ENCODE data around the gene HK1.

The HK1 gene

GRCh38 chr10:69352569-69353264 lies 74.4 kb downstream of the HK1 start:
- no peak for TF ChIP-seq CTCF (IDR thresholded peaks at IDR 0.05)
- Histone ChIP-seq H3K4me2 (ENCODE audit: low read length) (no peak overlapping the region), H3K9ac (no peak overlapping the region), H3K27me3 (ENCODE audit: control insufficient read depth, insufficient read depth, low read length) (no peaks in the 10 kb centered on the region), H3K4me3 (ENCODE audit: low read depth, low read length) (no peak overlapping the region), H3K36me3 (ENCODE audit: control insufficient read depth, insufficient read depth, low read length) (no peaks in the 10 kb centered on the region), H3K79me2 (peaks cover 22% of the 10 kb centered on the region), H3K27ac (no peak overlapping the region), H2AFZ (no peak overlapping the region), H3K9me3 (ENCODE audit: control insufficient read depth, low read length) (no peaks in the 10 kb centered on the region), H3K4me1 (no peaks in the 10 kb centered on the region)

GRCh38 chr10:69353977-69354635 lies 75.8 kb downstream of the HK1 start:
- no peak overlapping the region for H3K27ac ChIP-seq
- no peak for TF ChIP-seq CTCF (IDR thresholded peaks at IDR 0.05)

GRCh38 chr10:69356187-69356586 lies 77.9 kb downstream of the HK1 start:
- peaks cover 10% of the 10 kb centered on the region for H3K79me2 ChIP-seq
- H3K4me1 ChIP-seq, result no peaks in the 10 kb centered on the region
- no peak overlapping the region for H2AFZ ChIP-seq
- H3K9me3 ChIP-seq (ENCODE audit: control insufficient read depth, low read length), result no peaks in the 10 kb centered on the region
- no peak for TF ChIP-seq CTCF (IDR thresholded peaks at IDR 0.05)
- no peaks in the 10 kb centered on the region for H3K36me3 ChIP-seq (ENCODE audit: control insufficient read depth, insufficient read depth, low read length)
- H3K4me2 ChIP-seq (ENCODE audit: low read length), result no peak overlapping the region
- no peaks in the 10 kb centered on the region for H3K27me3 ChIP-seq (ENCODE audit: control insufficient read depth, insufficient read depth, low read length)
- H3K4me3 ChIP-seq (ENCODE audit: low read depth, low read length), result no peak overlapping the region
- no peak overlapping the region for H3K9ac ChIP-seq
- no peak overlapping the region for H3K27ac ChIP-seq

More at GRCh38 chr10:69353977-69354635, 75.8 kb downstream of the HK1 start:
- Histone ChIP-seq H3K4me2 (ENCODE audit: low read length) (no peak overlapping the region), H3K27me3 (ENCODE audit: control insufficient read depth, insufficient read depth, low read length) (no peaks in the 10 kb centered on the region), H2AFZ (no peak overlapping the region), H3K36me3 (ENCODE audit: control insufficient read depth, insufficient read depth, low read length) (no peaks in the 10 kb centered on the region), H3K4me3 (ENCODE audit: low read depth, low read length) (no peak overlapping the region), H3K9me3 (ENCODE audit: control insufficient read depth, low read length) (no peaks in the 10 kb centered on the region), H3K4me1 (no peaks in the 10 kb centered on the region), H3K79me2 (peaks cover 21% of the 10 kb centered on the region), H3K9ac (no peak overlapping the region)

- Histone ChIP-seq H2AFZ (no peak overlapping the region), H3K4me1 (no peaks in the 10 kb centered on the region), H3K9ac (no peak overlapping the region), H3K27me3 (ENCODE audit: control insufficient read depth, insufficient read depth, low read length) (no peaks in the 10 kb centered on the region), H3K9me3 (ENCODE audit: control insufficient read depth, low read length) (no peaks in the 10 kb centered on the region), H3K4me2 (ENCODE audit: low read length) (no peak overlapping the region), H3K79me2 (peaks cover 6% of the 10 kb centered on the region), H3K36me3 (ENCODE audit: control insufficient read depth, insufficient read depth, low read length) (no peaks in the 10 kb centered on the region), H3K4me3 (ENCODE audit: low read depth, low read length) (no peak overlapping the region), H3K27ac (no peak overlapping the region)
- no peak for TF ChIP-seq CTCF (IDR thresholded peaks at IDR 0.05)
These were observed 80.0 kb downstream of the HK1 start for GRCh38 chr10:69358148-69358795.

All from parathyroid adenoma (tissue), 2 donors.